ENCODE results near the gene SESN2.

DNA sequence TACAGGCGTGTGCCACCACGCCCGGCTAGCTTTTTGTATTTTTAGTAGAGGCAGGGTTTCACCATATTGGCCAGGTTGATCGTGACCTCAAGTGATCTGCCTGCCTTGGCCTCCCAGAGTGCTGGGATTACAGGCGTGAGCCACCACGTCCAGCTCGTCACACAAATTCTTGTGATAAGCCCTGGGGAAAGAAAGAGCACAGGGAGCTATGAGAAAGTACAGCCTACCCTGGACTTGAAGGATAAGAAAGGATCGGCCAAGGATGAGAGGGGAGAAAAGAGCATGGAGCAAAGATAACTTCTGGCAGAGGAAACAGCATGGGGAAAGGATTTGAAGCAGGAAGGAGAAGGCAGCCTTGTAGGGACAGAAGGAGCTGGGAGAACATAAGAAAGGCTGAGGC is 29.2 kb downstream of the SESN2 start:
- TF ChIP-seq TCF12 (IDR thresholded peaks at IDR 0.05; ENCODE audit: low read depth, low read length): no peak
- TF ChIP-seq, protein P1, sequence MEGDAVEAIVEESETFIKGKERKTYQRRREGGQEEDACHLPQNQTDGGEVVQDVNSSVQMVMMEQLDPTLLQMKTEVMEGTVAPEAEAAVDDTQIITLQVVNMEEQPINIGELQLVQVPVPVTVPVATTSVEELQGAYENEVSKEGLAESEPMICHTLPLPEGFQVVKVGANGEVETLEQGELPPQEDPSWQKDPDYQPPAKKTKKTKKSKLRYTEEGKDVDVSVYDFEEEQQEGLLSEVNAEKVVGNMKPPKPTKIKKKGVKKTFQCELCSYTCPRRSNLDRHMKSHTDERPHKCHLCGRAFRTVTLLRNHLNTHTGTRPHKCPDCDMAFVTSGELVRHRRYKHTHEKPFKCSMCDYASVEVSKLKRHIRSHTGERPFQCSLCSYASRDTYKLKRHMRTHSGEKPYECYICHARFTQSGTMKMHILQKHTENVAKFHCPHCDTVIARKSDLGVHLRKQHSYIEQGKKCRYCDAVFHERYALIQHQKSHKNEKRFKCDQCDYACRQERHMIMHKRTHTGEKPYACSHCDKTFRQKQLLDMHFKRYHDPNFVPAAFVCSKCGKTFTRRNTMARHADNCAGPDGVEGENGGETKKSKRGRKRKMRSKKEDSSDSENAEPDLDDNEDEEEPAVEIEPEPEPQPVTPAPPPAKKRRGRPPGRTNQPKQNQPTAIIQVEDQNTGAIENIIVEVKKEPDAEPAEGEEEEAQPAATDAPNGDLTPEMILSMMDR (IDR thresholded peaks at IDR 0.05 in 2 of 3, conservative IDR thresholded peaks at IDR 0.05 in 1 of 3; ENCODE audit: control insufficient read depth in 2 of 3, extremely low read depth in 1 of 3, insufficient read depth in 1 of 3, low read depth in 3 of 3, low read length in 3 of 3): no peak
- TF ChIP-seq, protein P2, sequence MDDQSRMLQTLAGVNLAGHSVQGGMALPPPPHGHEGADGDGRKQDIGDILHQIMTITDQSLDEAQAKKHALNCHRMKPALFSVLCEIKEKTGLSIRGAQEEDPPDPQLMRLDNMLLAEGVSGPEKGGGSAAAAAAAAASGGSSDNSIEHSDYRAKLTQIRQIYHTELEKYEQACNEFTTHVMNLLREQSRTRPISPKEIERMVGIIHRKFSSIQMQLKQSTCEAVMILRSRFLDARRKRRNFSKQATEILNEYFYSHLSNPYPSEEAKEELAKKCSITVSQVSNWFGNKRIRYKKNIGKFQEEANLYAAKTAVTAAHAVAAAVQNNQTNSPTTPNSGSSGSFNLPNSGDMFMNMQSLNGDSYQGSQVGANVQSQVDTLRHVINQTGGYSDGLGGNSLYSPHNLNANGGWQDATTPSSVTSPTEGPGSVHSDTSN (IDR thresholded peaks at IDR 0.05; ENCODE audit: insufficient replicate concordance, low read depth, low read length): no peak
- TF ChIP-seq EZH2 (IDR thresholded peaks at IDR 0.05; ENCODE audit: borderline replicate concordance, control insufficient read depth, low read depth, low read length): no peak
- no peak for TF ChIP-seq POLR2AphosphoS2 (IDR thresholded peaks at IDR 0.05; ENCODE audit: low read depth, low read length)

Data from GM12878 (cell line).